ENCODE measurements around the gene KLK3. TPM values are rescaled to one million over a fixed set of nuclear protein-coding genes. Genes with fewer than 3 reads are reported as not detected.

Gene KLK3
- total and polyA plus RNA-seq, 2 of the 8 experiments (the other 6 are each of a cell fraction or from before 2014, with no cell fraction given): 0.08 TPM; not detected in 1

GRCh38 chr19:50826492-50827240 lies 28.0 kb upstream of the KLK3 start:
- ChIA-PET POLR2A (ENCODE audit: partially characterized antibody) (interaction anchor here (0.6 to 1.6 kb wide), 3 partner anchors 22 to 29 kb away, joined by 3 to 7 read pairs (median 5); no protein-coding TSS in a partner anchor), CTCF (ENCODE audit: partially characterized antibody) (interaction anchor here (0.6 to 0.8 kb wide), 2 partner anchors 95 to 183 kb away, joined by 3 read pairs; no protein-coding TSS in a partner anchor)
- no peak overlapping the region for H3K4ac ChIP-seq (replicated peaks; ENCODE audit: insufficient read length, low read depth, low read length)
- H2BK5ac ChIP-seq (ENCODE audit: low read depth, low read length): no peak overlapping the region
- no peak overlapping the region for H2BK20ac ChIP-seq (ENCODE audit: low read length)
- H3K9ac ChIP-seq (replicated peaks in 1 of 4; ENCODE audit: extremely low read depth in 1 of 4, low read depth in 3 of 4, low read length in 3 of 4): no peak overlapping the region
- no peak overlapping the region for H2BK15ac ChIP-seq (ENCODE audit: low read length)
- H3K79me1 ChIP-seq (ENCODE audit: low read depth, low read length): no peaks in the 10 kb centered on the region
- H4K20me1 ChIP-seq (replicated peaks in 1 of 2; ENCODE audit: control insufficient read depth in 1 of 2, insufficient read depth in 2 of 2, low read length in 2 of 2): no peaks in the 10 kb centered on the region
- FAIRE-seq (no peak), DNase-seq (ENCODE audit: low read depth in 1 of 2, low spot score in 2 of 2) (no peak)
- no peak overlapping the region for H3K27ac ChIP-seq (ENCODE audit: low read depth, low read length)
- peak overlapping the region; percentile 22; the same call in 1 of the 2 replicates for H4K8ac ChIP-seq (ENCODE audit: extremely low read depth, insufficient read depth, low read length)
- H2BK12ac ChIP-seq (ENCODE audit: low read depth, low read length): no peak overlapping the region
- H3K36me3 ChIP-seq (ENCODE audit: control insufficient read depth in 2 of 4, insufficient read depth in 4 of 4, low read length in 3 of 4): no peaks in the 10 kb centered on the region
- no peak overlapping the region for H4K91ac ChIP-seq (replicated peaks; ENCODE audit: insufficient read length, low read length)
- H2AK5ac ChIP-seq (ENCODE audit: low read depth, low read length): no peak overlapping the region
- no peaks in the 10 kb centered on the region; a peak in 1 of 4 replicates for H3K9me3 ChIP-seq (ENCODE audit: insufficient read depth in 2 of 2, low read depth in 1 of 2, low read length in 1 of 2)
- H3K14ac ChIP-seq (ENCODE audit: insufficient read length): no peak overlapping the region
- no peak overlapping the region for H4K5ac ChIP-seq (ENCODE audit: insufficient read length, low read depth, low read length)
- no peak overlapping the region for H3K23ac ChIP-seq (ENCODE audit: insufficient read length)
- H3K79me2 ChIP-seq (ENCODE audit: control insufficient read depth in 1 of 2, insufficient read depth in 2 of 2, low read length in 2 of 2): no peaks in the 10 kb centered on the region
- no peak overlapping the region for H3K56ac ChIP-seq (replicated peaks; ENCODE audit: insufficient read length, low read depth, low read length)
- no peak overlapping the region for H3K4me3 ChIP-seq (ENCODE audit: extremely low read depth in 1 of 4, insufficient read depth in 2 of 4, low read depth in 3 of 4, low read length in 4 of 4)
- no peak overlapping the region for H3K18ac ChIP-seq (ENCODE audit: extremely low read depth, low read length)
- peaks cover 5% of the 10 kb centered on the region; the same call in 1 of the 2 replicates for H3K23me2 ChIP-seq (ENCODE audit: low read depth, low read length)
- no peak overlapping the region for H2AFZ ChIP-seq (ENCODE audit: low read length)
- no peak overlapping the region for H2BK120ac ChIP-seq (replicated peaks; ENCODE audit: low read depth, low read length)
- WGBS, 2 experiments (ENCODE audit: extremely low coverage in 1 of 2, insufficient coverage in 1 of 2, insufficient read length in 1 of 2, insufficient replicate concordance in 2 of 2, low coverage in 1 of 2, low lambda C conversion rate in 2 of 2, missing lambda C conversion rate in 1 of 2): 91% methylated on average over 43 of the region's 43 CpGs; no CpG with 5 or more reads in 1 of the 2 experiments
- H3K4me2 ChIP-seq (ENCODE audit: insufficient read depth in 1 of 2, low read depth in 2 of 2, low read length in 2 of 2): no peak overlapping the region
- peaks cover 0 to 11% (median 9%) of the 10 kb centered on the region in 4 experiments; a peak in 5 of 7 replicates for H3K27me3 ChIP-seq (replicated peaks in 1 of 4; ENCODE audit: control insufficient read depth in 3 of 4, extremely low read depth in 1 of 4, insufficient read depth in 3 of 4, low read length in 3 of 4)
- peaks cover 0 to 3% (median 0%) of the 10 kb centered on the region in 4 experiments; a peak in 3 of 7 replicates for H3K4me1 ChIP-seq (replicated peaks in 1 of 4; ENCODE audit: control insufficient read depth in 3 of 4, insufficient read depth in 4 of 4, low read length in 3 of 4)
- TF ChIP-seq CHD2 (IDR thresholded peaks at IDR 0.05; ENCODE audit: low read length): no peak
- TF ChIP-seq TBP (IDR thresholded peaks at IDR 0.05; ENCODE audit: low read depth, low read length): no peak
- TF ChIP-seq CBX8 (IDR thresholded peaks at IDR 0.05; ENCODE audit: borderline replicate concordance, low read depth, low read length): no peak
- no peak for TF ChIP-seq FOSL1 (IDR thresholded peaks at IDR 0.05; ENCODE audit: insufficient read depth, low read depth, low read length)
- no peak for TF ChIP-seq NANOG (IDR thresholded peaks at IDR 0.05; ENCODE audit: insufficient read depth, low read depth, low read length, poor library complexity, severe bottlenecking)
- TF ChIP-seq MAX (IDR thresholded peaks at IDR 0.05): no peak
- TF ChIP-seq SP2 (IDR thresholded peaks at IDR 0.05; ENCODE audit: low read length): no peak
- no peak for TF ChIP-seq RFX5 (IDR thresholded peaks at IDR 0.05; ENCODE audit: borderline replicate concordance, low read depth, low read length)
- TF ChIP-seq KDM4A (IDR thresholded peaks at IDR 0.05; ENCODE audit: low read depth, low read length, severe bottlenecking): no peak
- no peak for TF ChIP-seq KDM5A (IDR thresholded peaks at IDR 0.05; ENCODE audit: low read length)
- no peak for TF ChIP-seq JUN (IDR thresholded peaks at IDR 0.05; ENCODE audit: low read depth, low read length)
- TF ChIP-seq EZH2 (IDR thresholded peaks at IDR 0.05; ENCODE audit: low read depth, low read length, severe bottlenecking): no peak

All from H1 (cell line).